ENCODE results near the gene RRP36.
A peak's percentile ranks its signal among the peaks of the same experiment; 100 is the strongest.

Gene RRP36

DNA sequence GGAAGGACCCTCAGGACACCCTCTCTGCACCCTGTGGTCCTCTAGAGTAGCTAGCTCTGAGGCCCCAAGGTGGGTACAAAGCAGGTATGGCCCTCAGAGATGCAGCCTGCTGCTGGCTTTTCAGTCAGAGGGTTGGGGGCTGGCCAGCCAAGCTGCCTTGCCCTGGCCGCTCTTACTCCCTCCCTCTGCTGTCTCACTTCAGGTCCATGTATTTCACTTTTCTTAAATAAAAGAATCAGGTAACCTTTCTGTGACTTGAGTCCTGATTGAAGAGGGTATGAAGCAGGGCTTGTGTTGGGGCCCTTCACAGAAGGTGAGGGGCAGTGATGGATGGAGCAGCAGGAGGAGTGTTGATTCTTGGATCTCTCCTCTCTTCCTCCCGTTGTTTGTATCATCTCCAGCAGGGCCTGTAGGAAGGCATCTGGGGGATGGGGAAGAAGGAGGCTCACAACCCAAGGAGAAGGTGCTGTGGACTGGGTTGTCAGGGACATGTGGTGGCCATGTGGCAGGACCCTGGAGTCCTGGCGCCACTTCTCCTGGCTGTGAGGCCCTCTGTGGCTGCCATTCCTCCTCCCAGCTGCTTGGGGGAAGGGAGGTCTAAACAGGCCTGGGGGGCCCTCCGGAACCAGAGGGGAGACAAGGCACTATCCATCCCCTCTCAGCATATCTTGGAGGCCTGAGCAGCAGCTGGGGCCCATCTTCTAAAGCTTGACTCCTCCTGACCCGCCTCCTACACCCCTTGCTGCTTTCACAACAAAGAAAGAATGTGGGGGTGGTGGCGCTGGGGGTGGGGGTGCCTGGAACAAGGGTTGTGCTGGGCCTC, 53.6 kb downstream of the RRP36 start:
- peak; percentile 83 for DNase-seq

DNA sequence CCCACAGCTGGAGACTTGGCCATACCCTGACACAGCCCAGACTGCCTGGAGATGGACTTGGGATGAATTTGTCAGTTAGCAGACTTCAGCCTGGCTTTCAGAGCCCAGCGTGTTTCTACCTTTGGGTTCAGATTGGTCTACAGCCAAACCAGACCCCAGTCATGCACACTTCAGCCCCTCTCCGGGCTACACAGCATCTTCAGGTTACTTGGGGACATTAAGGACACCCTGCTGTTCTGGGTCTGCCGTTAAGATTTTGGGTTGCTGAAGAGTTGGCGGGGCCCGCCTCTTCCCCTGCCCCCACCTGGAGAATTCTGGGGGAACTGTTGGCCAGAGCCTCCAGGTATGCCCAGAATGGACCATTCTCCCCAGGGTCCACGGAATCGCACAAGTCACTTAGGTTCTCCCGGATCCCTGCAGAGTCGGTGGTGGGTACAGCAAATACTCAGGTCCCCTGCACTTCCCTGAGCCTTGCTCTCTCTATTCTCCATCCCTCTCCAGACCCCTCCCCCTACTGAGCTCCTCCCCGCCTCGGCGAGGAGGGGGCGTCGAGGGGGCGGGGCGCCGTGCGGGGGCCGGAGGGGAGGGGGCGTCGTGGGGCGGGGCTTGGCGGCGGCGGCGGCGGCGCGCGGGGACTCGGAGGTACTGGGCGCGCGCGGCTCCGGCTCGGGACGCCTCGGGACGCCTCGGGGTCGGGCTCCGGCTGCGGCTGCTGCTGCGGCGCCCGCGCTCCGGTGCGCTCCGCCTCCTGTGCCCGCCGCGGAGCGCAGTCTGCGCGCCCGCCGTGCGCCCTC, 54.4 kb downstream of the RRP36 start, which contains the start of gene PTK7:
Gene PTK7 (plus strand): TSS at position 645 of the 794 bp plus-strand sequence. CDS start 175 bp downstream, outside the sequence.
- DNase-seq: peak; percentile 82

DNA sequence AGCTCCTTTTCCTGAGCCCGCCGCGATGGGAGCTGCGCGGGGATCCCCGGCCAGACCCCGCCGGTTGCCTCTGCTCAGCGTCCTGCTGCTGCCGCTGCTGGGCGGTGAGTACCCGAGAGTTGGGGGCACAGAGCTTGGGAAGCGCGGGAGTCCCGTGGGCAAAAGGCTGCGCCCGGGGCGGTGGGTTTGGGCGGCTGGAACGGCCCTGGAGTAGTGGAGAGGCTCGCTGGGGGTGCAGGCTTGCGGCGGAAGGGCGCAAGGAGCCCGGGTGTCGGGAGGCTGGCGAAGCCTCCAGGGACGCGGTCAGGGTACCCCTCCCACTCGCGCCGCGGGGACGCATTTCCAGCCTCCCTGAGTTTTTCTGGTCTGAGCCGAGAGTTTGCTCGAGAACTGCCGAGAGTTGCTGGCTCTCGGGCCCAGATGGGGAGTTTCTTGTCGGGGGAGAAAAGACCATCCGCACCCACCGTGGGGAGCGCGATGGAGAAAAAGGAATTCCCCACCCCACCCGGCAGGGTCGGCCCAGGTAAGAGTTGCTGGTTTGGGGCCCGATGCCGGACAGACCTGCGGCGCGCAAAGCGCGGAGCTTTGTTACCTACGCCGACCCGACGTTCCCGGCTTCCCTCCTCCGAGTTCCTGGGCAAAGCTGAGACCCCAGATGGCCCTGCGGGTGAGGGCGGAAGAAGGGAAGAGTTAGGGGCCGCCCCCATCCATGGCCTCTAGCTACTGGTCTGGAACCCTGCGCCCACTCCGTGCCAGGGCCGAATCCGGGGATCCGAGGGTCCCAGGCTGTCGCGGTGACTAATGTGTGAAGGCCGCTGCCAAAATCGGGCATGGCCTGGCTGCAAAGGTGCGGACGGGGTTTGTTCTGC, 55.3 kb downstream of the RRP36 start:
- peak; percentile 55 for DNase-seq

DNA sequence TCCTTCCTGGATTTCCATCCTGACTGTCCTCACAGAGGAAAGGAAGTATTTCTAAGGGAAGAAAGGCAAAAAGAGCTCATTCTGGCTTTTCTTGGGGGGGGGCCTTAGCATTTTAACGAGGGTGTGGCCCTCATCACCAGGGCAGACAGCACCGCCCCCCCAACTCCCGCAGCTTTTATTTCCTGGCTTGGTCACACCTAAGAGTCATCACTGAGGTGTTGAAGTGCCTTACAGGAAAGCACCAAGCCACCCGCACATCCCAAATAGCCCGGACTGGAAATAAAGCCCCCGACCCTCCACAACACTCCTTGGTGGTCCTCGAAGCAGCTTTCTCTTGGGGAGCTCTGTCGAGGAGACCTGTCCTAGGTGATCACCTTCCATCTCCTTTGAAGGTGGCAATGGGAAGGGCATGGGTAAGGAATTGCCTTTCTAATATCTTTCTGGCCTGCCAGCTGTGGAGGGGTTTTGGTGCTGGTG, 55.9 kb downstream of the RRP36 start:
- no peak for DNase-seq

DNA sequence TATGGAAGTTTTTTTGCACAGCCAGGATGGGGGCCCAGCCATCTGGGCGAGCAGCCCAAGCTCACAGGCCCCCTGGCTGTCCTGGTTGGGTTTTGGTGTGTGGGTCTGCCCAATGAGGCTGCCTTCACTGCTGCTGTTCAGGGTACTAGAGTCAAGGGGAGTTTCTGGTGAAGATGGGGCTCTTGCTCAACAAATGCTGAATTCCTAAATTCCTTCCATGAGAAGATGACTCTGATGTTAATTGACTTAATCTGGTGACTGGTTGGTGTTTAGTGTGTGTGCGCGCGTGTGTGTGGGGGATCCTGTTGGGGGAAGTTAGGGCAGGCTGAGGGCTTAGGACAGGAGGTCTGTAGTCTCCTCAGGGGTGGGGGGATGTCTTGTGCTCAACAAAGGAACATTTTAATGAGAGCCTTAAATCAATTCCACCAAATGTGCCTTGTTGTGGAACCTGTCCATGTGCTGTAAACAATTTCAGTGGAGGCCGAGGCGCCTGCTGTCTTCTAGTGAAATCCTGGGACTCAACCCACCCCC, 56.6 kb downstream of the RRP36 start:
- peak; percentile 92 for DNase-seq

DNA sequence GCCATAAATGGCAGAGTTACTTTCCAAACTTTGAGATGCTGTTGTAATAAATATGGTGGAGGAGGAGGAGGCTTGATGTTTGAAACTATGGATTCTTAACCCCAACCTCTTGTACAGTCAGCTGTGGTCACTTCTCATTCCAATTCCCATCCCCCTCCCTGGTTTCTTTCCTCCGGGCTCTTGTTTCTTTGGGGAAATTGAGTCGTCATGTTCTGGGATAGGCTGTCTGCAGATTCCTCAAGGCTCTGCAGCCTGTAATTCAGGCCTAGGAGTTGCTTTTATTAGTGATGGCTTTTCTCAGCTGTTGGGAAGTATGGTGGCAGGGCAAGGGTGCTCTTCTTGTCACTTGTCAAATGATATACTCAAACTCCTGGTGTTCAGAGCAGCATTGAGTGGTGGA, 57.3 kb downstream of the RRP36 start:
- DNase-seq: peak; percentile 95

All from fibroblast of skin of right quadriceps (primary cell).